AG09319 (cell line): ENCODE measurements around the gene PRKCI.
"Not testable (repeated sequence)": the region's sequence is repeated elsewhere in the genome, so short reads cannot be mapped to it uniquely, and the experiment has no call there.

Source experiments
- DNase-seq: peaks from one replicate; pipeline ENCODE4 v3.0.0-alpha.2; 2010; ENCODE audit warnings: low read depth; ENCODE audit errors: extremely low read depth
- TF ChIP-seq, protein P1 (sequence below): IDR thresholded peaks from 2 replicates; pipeline ENCODE4 v1.5.1; 2011; ENCODE audit warnings: low read depth, mild to moderate bottlenecking, inconsistent platforms, low read length, moderate library complexity

PRKCI gene

DNA sequence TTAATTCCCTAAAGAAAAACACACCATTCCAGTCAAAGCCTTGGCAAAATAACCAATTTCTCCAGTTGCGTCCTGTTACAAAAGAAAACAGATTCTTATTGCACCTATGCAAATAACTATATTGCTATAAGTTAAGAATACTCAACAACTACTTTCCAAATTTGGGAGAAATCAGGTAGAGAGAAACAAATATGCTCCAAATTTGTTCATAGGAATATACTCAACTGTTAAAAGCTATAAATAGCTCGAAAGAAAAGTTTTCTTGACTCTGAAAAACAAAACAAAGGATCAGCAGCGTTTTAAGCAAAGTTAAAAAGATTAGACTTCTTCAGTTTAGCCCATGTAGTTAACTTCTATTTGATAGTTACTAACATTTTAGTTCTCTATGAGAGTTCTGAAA, 115.2 kb downstream of the PRKCI start:
- TF ChIP-seq, protein P1, sequence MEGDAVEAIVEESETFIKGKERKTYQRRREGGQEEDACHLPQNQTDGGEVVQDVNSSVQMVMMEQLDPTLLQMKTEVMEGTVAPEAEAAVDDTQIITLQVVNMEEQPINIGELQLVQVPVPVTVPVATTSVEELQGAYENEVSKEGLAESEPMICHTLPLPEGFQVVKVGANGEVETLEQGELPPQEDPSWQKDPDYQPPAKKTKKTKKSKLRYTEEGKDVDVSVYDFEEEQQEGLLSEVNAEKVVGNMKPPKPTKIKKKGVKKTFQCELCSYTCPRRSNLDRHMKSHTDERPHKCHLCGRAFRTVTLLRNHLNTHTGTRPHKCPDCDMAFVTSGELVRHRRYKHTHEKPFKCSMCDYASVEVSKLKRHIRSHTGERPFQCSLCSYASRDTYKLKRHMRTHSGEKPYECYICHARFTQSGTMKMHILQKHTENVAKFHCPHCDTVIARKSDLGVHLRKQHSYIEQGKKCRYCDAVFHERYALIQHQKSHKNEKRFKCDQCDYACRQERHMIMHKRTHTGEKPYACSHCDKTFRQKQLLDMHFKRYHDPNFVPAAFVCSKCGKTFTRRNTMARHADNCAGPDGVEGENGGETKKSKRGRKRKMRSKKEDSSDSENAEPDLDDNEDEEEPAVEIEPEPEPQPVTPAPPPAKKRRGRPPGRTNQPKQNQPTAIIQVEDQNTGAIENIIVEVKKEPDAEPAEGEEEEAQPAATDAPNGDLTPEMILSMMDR, result no peak
- DNase-seq, result no peak

DNA sequence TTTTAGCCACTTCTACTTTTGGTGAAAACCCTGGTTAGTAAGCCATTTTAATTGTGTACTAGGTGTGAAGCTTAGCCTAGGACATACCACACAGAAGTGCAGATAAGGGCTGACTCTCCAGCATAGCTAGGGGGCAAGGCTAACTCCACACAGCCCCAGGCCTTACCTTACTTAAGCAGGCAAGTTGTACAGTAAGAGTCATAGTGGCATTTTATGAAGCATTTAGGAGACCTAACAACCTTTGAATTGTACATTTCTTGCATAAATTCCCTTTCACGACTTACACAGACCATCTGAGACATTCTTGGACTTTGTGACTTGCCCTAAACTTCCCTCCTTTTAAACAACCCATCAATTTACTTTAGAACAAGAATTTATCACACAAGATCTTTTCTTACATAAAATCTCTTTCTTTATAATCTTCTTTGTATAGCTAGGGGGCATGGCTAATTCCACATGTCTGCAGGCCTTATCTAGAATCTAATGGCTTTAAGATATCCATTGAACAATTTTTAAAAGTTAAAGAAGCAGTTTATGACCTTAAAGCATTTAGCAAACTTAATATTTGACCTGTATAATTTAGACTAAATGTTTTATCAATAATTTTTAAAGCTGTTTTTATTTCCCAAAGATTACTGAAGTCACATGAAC, 116.6 kb downstream of the PRKCI start:
- no peak for DNase-seq
- TF ChIP-seq, protein P1, result no peak

DNA sequence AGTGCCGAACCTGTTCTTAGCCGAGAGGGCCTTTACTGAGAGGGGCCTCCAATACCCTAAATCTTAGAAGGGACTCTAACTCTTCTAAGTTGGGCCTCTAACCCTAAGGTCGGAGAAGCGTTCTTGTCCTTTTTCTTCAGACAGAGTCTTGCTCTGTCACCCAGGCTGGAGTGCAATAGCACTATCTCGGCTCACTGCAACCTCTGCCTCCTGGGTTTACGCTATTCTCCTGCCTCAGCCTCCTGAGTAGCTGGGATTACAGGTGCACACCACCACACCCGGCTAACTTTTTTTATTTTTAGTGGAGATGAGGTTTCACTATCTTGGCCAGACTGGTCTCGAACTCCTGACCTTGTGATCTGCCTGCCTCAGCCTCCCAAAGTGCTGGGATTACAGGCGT, 120.0 kb downstream of the PRKCI start:
- not testable (repeated sequence) for DNase-seq

DNA sequence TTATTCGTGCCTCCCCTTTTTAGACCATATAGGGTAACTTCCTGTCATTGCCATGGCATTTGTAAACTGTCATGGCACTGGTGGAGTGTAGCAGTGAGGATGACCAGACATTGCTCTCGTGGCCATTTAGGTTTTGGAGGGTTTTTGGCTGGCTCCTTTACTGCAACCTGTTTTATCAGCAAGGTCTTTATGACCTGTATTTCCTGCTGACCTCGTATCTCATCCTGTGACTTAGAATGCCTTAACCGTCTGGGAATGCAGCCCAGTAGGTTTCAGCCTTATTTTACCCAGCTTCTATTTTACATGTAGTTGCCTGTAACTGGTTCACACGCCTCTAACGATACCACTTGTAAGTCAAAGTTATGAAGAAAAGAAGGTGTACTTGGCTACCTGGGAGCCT, 121.6 kb downstream of the PRKCI start:
- DNase-seq, result not testable (repeated sequence)

DNA sequence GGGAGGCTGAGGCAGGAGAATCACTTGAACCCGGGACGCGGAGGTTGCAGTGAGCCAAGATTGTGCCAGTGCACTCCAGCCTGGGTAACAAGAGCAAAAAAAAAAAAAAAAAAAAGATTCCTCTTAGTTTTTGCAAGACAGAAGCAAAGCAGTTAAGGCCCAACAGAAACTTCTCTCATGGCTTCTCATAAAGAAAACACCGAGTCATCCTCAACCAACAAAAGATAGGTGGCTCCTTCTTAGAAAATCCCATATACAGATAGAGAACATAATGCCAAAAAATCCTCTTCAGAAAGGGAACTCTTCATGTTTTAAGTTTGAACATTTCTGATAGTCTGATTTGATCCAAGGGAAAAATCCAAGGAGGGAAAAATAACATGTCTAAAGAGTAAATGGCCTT, 122.7 kb downstream of the PRKCI start:
- DNase-seq, result no peak
- TF ChIP-seq, protein P1, result no peak

DNA sequence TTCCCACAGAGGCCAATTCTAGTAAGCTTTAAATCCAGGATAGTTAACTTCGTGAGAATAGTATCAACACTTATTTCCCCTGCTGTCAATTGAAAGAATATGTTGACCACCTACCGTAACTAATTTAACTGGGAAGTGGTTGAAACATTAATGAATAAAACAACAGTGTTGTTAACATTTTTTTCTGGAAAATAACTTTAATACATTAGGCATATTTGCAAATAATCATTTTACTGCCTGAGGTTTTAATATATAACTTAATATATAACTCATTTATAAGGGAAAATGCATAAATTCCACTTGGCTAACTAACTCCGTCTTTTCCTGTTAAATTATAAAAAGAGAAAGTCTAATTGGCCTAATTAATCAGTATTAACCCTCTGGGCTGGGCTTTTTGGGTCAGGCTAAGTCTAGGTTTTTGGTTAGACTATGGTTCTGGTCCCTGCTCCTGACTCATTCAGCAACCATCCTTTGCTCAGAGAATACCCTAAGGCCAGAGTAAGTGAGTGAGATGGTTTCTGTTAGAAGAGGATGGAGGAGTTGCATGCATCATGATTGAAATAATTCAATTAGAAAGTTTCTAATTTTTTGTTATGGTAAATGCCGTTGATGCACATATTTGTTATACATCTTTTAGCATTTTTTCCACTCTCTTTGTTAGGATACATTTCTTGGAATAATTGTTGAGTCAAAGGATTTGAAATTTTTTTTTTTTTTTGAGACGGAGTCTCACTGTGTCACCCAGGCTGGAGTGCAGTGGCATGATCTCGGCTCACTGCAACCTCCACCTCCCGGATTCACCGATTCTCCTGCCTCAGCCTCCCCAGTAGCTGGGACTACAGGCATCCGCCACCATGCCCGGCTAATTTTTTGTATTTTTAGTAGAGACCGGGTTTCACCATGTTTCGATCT, 124.5 kb downstream of the PRKCI start:
- TF ChIP-seq, protein P1, result no peak
- DNase-seq, result peak; percentile 30

DNA sequence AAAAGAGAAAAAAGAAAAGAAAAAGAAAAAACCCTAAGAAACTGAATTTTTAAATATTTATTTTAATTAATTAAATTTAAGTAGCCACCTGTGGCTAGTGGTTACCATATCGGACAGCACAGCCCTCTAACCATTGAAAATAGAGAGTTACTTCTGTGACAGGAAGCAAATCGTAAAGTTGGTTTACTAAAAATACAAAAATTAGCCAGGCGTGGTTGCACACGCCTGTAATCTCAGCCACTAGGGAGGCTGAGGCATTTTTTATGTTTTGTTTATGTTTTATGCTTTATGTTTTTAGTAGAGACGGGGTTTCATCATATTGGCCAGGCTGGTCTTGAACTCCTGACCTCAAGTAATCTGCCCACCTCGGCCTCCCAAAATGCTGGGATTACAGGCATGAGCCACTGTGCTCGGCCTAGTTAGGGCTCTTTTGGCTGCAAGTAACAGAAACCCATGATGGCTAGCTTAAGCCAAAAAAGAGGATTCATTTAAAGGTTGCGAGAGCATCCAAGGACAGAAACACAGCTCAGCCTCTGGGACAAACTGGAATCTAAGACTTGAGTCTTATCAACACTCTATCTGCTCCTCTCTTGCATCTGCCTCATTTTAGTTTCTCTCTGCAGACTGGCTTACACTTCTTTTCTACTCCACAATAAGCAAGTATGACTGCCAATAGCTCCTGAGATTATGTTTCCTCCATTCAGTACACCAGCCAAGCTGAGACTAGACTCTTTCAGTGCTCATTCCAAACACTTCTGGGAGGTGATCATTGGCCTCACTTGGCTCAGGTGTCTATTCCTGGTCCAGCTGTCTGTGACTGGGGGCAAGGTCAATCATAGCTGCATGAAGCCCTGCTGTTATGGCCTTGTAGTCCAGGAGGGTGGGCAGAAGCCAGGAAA, 128.5 kb downstream of the PRKCI start:
- DNase-seq, result no peak
- TF ChIP-seq, protein P1, result no peak

DNA sequence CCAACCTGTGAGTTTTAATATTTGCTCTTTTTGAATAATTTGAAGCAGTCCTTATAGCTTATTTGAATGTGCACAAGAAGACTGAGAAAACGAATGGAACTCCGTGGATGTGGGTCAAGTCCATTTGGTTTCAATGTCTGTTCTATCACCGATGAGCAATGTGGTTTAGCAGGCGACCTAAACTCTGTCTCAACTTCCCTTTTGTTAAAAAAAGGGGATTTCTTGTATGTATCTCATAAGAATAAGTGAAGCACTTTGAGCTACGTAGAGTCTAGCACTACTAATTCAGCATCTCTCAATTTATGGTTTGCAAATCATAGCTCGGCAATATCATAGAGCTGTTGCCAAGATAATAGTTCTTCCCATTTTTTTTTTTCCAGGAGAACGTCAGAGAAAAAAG, 130.7 kb downstream of the PRKCI start:
- DNase-seq, result no peak
- TF ChIP-seq, protein P1, result no peak
